ENCODE measurements around the gene LIX1.
A peak's percentile ranks its signal among the peaks of the same experiment; 100 is the strongest.

LIX1 gene

GRCh38 chr5:97071993-97072392 lies 70.4 kb downstream of the LIX1 start:
- DNase-seq = no peak

- no peak for DNase-seq
Observed at GRCh38 chr5:97071101-97071500, 71.3 kb downstream of the LIX1 start.

DNA sequence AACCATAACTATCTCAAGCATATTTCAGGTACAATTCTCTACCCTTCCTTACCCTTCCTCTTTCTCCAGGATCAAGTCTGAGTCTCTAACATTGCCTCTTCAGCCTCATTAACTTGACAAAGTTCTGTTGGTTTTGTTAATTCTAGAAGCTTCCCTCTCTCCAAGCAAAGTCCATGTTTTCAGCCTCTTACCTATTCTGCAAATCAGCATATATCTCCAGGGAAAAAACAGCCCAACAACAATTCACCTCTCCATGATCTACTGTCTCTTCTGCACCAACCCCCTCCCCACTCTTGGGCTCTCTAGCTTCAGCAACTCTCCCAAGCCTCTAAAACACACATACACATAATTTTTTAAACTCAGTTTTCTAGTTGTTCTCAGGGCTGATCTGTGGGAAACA lies 72.2 kb downstream of the LIX1 start:
- DNase-seq = no peak

DNA sequence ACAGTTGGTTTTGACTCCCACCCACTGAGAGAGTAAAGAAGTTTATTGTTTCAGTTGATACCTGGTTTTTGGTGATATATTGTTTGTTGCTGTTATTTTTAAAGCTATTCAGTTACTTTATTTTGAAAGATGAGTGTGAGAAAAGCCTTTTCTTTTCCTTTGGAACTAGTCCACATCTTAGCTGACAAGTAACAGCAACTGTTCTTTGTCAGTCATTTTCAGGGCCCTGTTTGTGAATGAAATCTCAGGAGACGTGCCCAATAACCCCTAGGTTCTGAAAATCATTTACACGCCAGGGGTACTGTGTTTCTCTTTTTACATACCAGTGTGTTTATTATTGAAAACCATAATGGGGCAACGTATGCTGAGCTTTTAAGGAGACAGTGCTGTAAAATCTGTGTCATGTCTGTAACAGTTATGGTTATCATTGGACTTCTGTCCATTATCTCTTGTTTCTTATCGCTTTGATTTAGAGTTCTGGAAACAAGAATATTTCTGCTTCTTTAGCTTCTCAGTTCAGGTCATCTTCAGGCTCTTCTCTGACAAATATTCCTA lies 75.0 kb downstream of the LIX1 start:
- DNase-seq = no peak

DNA sequence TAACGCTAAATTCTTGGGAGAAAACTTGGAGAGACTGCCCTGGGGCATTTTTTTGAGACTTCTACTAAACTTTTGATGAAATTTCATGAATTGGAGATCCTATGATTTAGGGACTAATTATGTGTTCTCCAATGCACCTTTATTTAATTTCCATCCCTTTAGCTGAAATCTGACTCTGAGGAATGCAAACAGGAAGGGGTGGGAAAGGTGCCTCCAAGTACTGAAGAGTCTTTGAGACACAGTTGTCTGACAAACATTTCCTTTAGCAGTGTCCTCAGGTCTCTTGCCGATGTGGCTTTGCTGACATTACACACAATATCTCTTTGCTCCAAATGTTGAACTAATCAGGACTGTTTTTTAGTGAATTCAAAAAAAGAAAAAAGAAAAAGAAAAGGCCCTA lies 76.9 kb downstream of the LIX1 start:
- no peak for DNase-seq

DNA sequence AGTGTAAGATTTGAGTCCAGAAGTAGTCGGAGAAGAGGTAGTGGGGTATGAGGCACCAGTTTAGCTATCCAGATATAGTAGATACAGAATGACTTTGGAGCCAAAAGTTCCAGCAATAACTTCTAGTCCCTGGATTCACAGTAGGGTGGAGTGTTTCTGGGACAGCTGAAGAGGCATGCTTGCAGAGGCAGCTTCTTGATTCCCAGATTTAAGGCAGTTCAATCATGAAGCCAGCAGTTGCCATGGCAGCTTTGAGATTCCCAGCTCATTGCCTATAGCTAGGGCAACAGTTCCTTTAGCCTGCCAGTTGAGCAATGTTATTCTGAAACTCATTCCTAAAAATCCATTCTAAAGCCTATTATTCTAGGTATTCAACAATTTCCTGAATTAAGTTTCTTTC lies 79.2 kb downstream of the LIX1 start:
- no peak for DNase-seq

DNA sequence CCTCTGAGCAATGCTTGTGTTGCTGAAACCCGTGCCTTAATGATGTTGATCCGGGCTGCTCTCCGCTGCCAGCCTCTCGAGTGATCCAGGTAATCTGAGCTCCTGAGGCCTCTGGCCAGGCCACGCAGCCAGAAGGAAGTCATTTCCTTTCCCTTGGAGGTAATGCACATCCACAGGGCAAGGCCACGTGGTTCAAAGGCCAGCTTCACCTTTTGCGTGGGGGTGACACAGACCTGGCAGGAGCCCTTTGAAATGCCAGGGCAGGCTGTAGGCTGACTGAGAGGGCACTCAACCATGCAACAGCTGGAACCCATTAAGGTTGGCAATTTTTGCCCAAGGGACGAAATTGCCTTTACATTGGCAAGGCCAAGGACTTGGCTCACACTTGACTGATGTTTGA lies 80.4 kb downstream of the LIX1 start:
- DNase-seq = peak; percentile 78

- DNase-seq = no peak
Observed at GRCh38 chr5:97056263-97056662, 86.1 kb downstream of the LIX1 start.

GRCh38 chr5:97049175-97049574 lies 93.2 kb downstream of the LIX1 start:
- DNase-seq = no peak

GRCh38 chr5:97047076-97047475 lies 95.3 kb downstream of the LIX1 start:
- DNase-seq = no peak

GRCh38 chr5:97046270-97046982 lies 96.0 kb downstream of the LIX1 start:
- DNase-seq = no peak

DNA sequence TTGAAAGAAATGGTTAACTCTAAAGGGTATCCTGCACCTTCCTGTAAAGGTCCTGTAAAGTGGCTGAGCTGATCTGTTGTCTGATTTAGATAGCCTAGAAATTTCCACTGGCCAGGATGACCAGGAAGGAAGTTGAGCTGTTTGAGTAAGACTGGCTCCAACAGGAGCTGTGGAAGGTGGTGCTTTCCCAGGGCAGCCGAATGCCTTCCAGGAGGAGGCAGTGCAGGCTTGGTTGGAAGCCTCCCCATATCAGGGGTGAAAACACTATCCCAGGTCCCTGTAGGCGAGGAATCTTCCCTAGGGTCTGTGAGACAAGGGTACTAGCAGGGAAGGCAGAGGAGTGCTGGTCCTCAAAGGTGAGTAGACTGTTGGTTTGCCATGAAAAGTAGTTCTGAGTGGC lies 98.4 kb downstream of the LIX1 start:
- DNase-seq = no peak

DNA sequence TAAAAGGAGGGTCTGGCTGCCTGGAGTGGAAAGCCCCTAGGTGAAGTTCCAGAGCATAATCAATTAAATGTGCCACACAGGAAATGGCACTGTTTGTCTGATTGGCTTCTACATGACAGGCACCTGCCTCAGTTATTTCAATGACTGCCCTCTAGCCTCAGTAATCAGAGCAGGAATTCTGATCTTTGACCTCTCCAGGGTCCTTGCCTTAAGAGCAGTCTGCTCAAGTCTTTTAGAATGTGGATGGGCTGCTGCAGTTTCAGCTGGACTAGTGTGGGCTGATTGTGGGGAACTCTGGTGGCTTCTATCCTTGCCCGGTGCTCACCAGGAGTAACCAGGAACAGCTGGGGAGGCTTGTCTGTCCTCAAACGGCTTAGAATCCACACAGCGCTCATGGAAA lies 98.9 kb downstream of the LIX1 start:
- DNase-seq = no peak

DNA sequence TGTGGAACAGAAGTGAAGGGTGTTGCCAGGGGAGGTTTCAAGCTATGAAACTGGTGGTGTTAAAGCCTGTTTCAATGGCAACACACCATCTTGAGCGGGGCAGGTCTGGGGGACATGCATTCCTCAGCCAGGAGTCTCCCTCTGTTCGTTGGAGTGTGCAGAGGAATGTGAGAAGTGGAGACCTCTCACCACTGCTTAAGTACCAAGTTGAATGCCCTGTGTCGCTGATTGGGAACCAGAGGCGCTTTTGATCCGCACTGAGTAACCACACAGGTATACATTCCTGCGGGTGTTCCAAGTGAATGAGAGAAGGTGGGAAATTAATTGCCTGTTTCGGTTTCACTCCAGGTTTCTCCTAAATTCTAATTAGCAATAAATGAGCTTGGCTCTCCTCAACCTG lies 99.4 kb downstream of the LIX1 start:
- DNase-seq = no peak

Measured in NCI-H2029 (cell line).